Thoracic aorta (tissue), 2 donors: ENCODE measurements around the gene DGKB. TPM values are rescaled to one million over a fixed set of nuclear protein-coding genes. Genes with fewer than 3 reads are reported as not detected.

ENCODE experiments used
- ATAC-seq: fragments of 150-250 bp; one replicate; pipeline ENCODE4 v1.8.0; 2017; ENCODE audit warnings: low read depth; ENCODE audit not compliant: insufficient number of reproducible peaks, low FRiP score
- DNase-seq: peaks from one replicate; pipeline ENCODE4 v3.0.0-alpha.2; 2020; ENCODE audit warnings: low spot score
- H3K27ac ChIP-seq, 2 donors: fragments of 200-600 bp; sonication (generic); 1 replicate in 1 of 2; 2 replicates in 1 of 2; pipeline ENCODE4 v1.5.1; 2016; ENCODE audit warnings: mild to moderate bottlenecking in 2 of 2, moderate library complexity in 2 of 2
- H3K27me3 ChIP-seq: fragments of 200-600 bp; sonication (generic); replicated peaks from 2 replicates; pipeline ENCODE4 v1.6.0; 2016; ENCODE audit warnings: mild to moderate bottlenecking; ENCODE audit not compliant: insufficient read depth
- H3K36me3 ChIP-seq: fragments of 200-600 bp; sonication (generic); one replicate; pipeline ENCODE4 v1.5.1; 2016
- H3K4me1 ChIP-seq, 2 donors: fragments of 200-600 bp; sonication (generic); 1 replicate in 1 of 2; 2 replicates in 1 of 2; pipeline versions ENCODE4 v1.5.1 to v1.6.0; 2016; ENCODE audit warnings: low read depth in 2 of 2, mild to moderate bottlenecking in 1 of 2; ENCODE audit not compliant: control insufficient read depth in 1 of 2
- H3K4me3 ChIP-seq: fragments of 200-600 bp; sonication (generic); 2 replicates; pipeline ENCODE4 v1.5.1; 2016; ENCODE audit warnings: mild to moderate bottlenecking
- H3K9me3 ChIP-seq: fragments of 200-600 bp; sonication (generic); 2 replicates; pipeline ENCODE4 v1.5.1; 2016
- CTCF ChIP-seq: fragments of 200-600 bp; sonication (generic); IDR thresholded peaks from one replicate; pipeline ENCODE4 v1.5.1; 2019; ENCODE audit warnings: antibody characterized with exemption
- total RNA-seq, 2 donors: library from RNA; depleted of rRNA; stranded (reverse); fragments of >200 nt; gene quantifications; one replicate each; pipeline versions ENCODE4 v1.1.0 to v1.2.3, GENCODE V29; 2016

Gene DGKB
- total RNA-seq, 2 donors from 2014 or later, result 0.56 TPM; not detected in 1

GRCh38 chr7:14754631-14755030 lies 147.9 kb downstream of the DGKB start:
- no peak overlapping the region for H3K27ac ChIP-seq
- ATAC-seq (no peak), DNase-seq (no peak)
- no peaks in the 10 kb centered on the region for H3K9me3 ChIP-seq
- TF ChIP-seq CTCF, result no peak
- no peaks in the 10 kb centered on the region for H3K36me3 ChIP-seq
- no peaks in the 10 kb centered on the region for H3K4me1 ChIP-seq
- no peaks in the 10 kb centered on the region for H3K27me3 ChIP-seq
- no peak overlapping the region for H3K4me3 ChIP-seq

GRCh38 chr7:14752301-14752700 lies 150.2 kb downstream of the DGKB start:
- H3K4me3 ChIP-seq, result no peak overlapping the region
- no peaks in the 10 kb centered on the region for H3K9me3 ChIP-seq
- no peaks in the 10 kb centered on the region for H3K36me3 ChIP-seq
- no peak for TF ChIP-seq CTCF
- H3K27me3 ChIP-seq, result no peaks in the 10 kb centered on the region
- H3K27ac ChIP-seq, result no peak overlapping the region
- no peak for ATAC-seq
- DNase-seq, result no peak
- no peaks in the 10 kb centered on the region for H3K4me1 ChIP-seq

GRCh38 chr7:14751461-14751860 lies 151.1 kb downstream of the DGKB start:
- Histone ChIP-seq H3K4me1 (no peaks in the 10 kb centered on the region), H3K36me3 (no peaks in the 10 kb centered on the region), H3K27me3 (no peaks in the 10 kb centered on the region), H3K9me3 (no peaks in the 10 kb centered on the region), H3K4me3 (no peak overlapping the region), H3K27ac (no peak overlapping the region)
- no peak for ATAC-seq
- TF ChIP-seq CTCF, result no peak
- DNase-seq, result no peak

GRCh38 chr7:14748461-14748860 lies 154.1 kb downstream of the DGKB start:
- ATAC-seq (no peak), DNase-seq (no peak)
- H3K9me3 ChIP-seq, result no peaks in the 10 kb centered on the region
- TF ChIP-seq CTCF, result no peak
- no peaks in the 10 kb centered on the region for H3K4me1 ChIP-seq
- no peak overlapping the region for H3K4me3 ChIP-seq
- H3K27me3 ChIP-seq, result no peaks in the 10 kb centered on the region
- H3K36me3 ChIP-seq, result no peaks in the 10 kb centered on the region
- H3K27ac ChIP-seq, result no peak overlapping the region

GRCh38 chr7:14747701-14748100 lies 154.8 kb downstream of the DGKB start:
- Histone ChIP-seq H3K9me3 (no peaks in the 10 kb centered on the region), H3K4me1 (no peaks in the 10 kb centered on the region), H3K27ac (no peak overlapping the region), H3K27me3 (no peaks in the 10 kb centered on the region), H3K4me3 (no peak overlapping the region), H3K36me3 (no peaks in the 10 kb centered on the region)
- DNase-seq, result no peak
- no peak for TF ChIP-seq CTCF
- no peak for ATAC-seq
